GM13977 (cell line): ENCODE measurements around the gene LANCL2.

ENCODE experiments used
- DNase-seq: peaks from one replicate; pipeline ENCODE4 v3.0.0; 2012; ENCODE audit warnings: low spot score
- CTCF ChIP-seq: IDR thresholded peaks from 2 replicates; pipeline ENCODE4 v1.5.1; 2012; ENCODE audit warnings: mild to moderate bottlenecking, control low read depth; ENCODE audit not compliant: insufficient read depth; ENCODE audit errors: extremely low read depth, missing control alignments
- in situ Hi-C: fragments of 300-500 bp; cut with MboI; formaldehyde crosslinking; loops from one replicate; pipeline ENCODE4 v1.12.0; 2022; ENCODE audit warnings: low sequenced_read_pairs, low pct_unique_long_range_greater_than_20kb, mixed read lengths, inconsistent platforms; ENCODE audit not compliant: unreplicated experiment

The LANCL2 gene

GRCh38 chr7:55440040-55440690, 75.0 kb downstream of the LANCL2 start:
- in situ Hi-C loops, result no loop called here
- TF ChIP-seq CTCF, result no peak
- DNase-seq, result no peak

GRCh38 chr7:55441002-55441401, 75.9 kb downstream of the LANCL2 start:
- in situ Hi-C loops, result no loop called here
- TF ChIP-seq CTCF, result no peak
- DNase-seq, result no peak

GRCh38 chr7:55441774-55442522, 76.8 kb downstream of the LANCL2 start:
- no peak for TF ChIP-seq CTCF
- DNase-seq, result no peak
- in situ Hi-C loops, result no loop called here

GRCh38 chr7:55444786-55445185, 79.6 kb downstream of the LANCL2 start:
- in situ Hi-C loops, result no loop called here
- TF ChIP-seq CTCF, result no peak
- no peak for DNase-seq

- no peak for TF ChIP-seq CTCF
- no peak for DNase-seq
- in situ Hi-C loops, result no loop called here
Observed at GRCh38 chr7:55448526-55448925, 83.4 kb downstream of the LANCL2 start.

GRCh38 chr7:55449205-55449991, 84.3 kb downstream of the LANCL2 start:
- TF ChIP-seq CTCF, result no peak
- in situ Hi-C loops, result no loop called here
- DNase-seq, result no peak
